Activated CD4-positive, alpha-beta T cell treated with anti-CD3 and anti-CD28 coated beads, Interleukin-2, amount 10 ng/mL, durations not matched to agents 7 days and 5 days (primary cell): ENCODE data around the gene MYZAP. TPM values are rescaled to one million over a fixed set of nuclear protein-coding genes. Genes with fewer than 3 reads are reported as not detected.

Experiments
- CTCF ChIA-PET: fragments of 350-600 bp; sonication (Branson Sonifier 250); formaldehyde crosslinking; loops from one replicate; lab custom pipeline; 2021; ENCODE audit warnings: antibody characterized with exemption; lab: Charles Lee
- POLR2A ChIA-PET: fragments of 350-600 bp; sonication (Branson Sonifier 250); formaldehyde crosslinking; loops from one replicate; lab custom pipeline; 2021; ENCODE audit warnings: antibody characterized with exemption; lab: Charles Lee
- DNase-seq: peaks from one replicate; pipeline ENCODE4 v3.0.0-alpha.2; 2020
- H3K27ac Mint-ChIP-seq: one replicate; pipeline ENCODE4 v1.8.0; 2021; ENCODE audit warnings: mild to moderate bottlenecking, moderate library complexity, mixed read lengths
- H3K27me3 Mint-ChIP-seq: one replicate; pipeline ENCODE4 v1.8.0; 2021; ENCODE audit warnings: mixed read lengths
- H3K36me3 Mint-ChIP-seq: one replicate; pipeline ENCODE4 v1.8.0; 2021; ENCODE audit warnings: low read depth, mixed read lengths
- H3K4me1 Mint-ChIP-seq: one replicate; pipeline ENCODE4 v1.8.0; 2021; ENCODE audit warnings: mixed read lengths
- H3K4me3 Mint-ChIP-seq: one replicate; pipeline ENCODE4 v1.8.0; 2021; ENCODE audit warnings: mild to moderate bottlenecking, moderate library complexity, mixed read lengths
- H3K9me3 Mint-ChIP-seq: one replicate; pipeline ENCODE4 v1.8.0; 2021; ENCODE audit warnings: mixed read lengths
- total RNA-seq, 2 experiments: library from RNA; stranded (reverse); gene quantifications; one replicate each; pipeline ENCODE4 v1.2.3, GENCODE V29; 2021

MYZAP gene
- total RNA-seq, 2 experiments from 2014 or later: not detected

GRCh38 chr15:57554063-57554811 is 37.5 kb upstream of the MYZAP start:
- Mint-ChIP-seq H3K4me1 (no peaks in the 10 kb centered on the region), H3K9me3 (no peaks in the 10 kb centered on the region), H3K4me3 (no peak overlapping the region), H3K27ac (no peak overlapping the region), H3K36me3 (no peaks in the 10 kb centered on the region), H3K27me3 (no peaks in the 10 kb centered on the region)
- no peak for DNase-seq
- ChIA-PET POLR2A (no interaction called here), CTCF (interaction anchor here (1.4 kb wide), 1 partner anchor 12 kb away, joined by 3 read pairs; no protein-coding TSS in a partner anchor)

DNA sequence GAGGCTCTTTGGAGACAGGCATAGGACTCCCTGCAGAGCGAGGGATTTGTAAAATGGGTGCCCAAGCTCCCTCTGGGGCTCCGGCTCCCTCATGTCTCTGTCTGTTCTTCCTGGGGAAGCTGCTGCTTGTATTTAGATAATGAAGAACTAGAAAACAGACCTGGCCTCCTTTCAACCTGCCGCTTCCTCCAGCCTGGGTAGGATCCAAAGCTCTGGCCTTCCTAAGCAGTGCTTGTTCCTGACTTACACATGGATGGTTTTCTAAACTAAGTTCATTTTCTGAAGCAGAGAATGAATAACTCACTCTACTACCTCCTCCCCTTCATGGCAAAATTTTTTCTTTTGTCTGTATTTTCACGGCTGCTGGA is 36.9 kb upstream of the MYZAP start:
- Mint-ChIP-seq H3K4me1 (no peaks in the 10 kb centered on the region), H3K36me3 (no peaks in the 10 kb centered on the region), H3K27ac (no peak overlapping the region), H3K4me3 (no peak overlapping the region), H3K27me3 (peaks cover 2% of the 10 kb centered on the region), H3K9me3 (no peaks in the 10 kb centered on the region)
- ChIA-PET POLR2A (no interaction called here), CTCF (interaction anchor here (1.4 kb wide), 1 partner anchor 12 kb away, joined by 3 read pairs; no protein-coding TSS in a partner anchor)
- DNase-seq: no peak

GRCh38 chr15:57555270-57555669 is 36.4 kb upstream of the MYZAP start:
- CTCF ChIA-PET: no interaction called here

GRCh38 chr15:57556040-57556439 is 35.7 kb upstream of the MYZAP start:
- H3K27me3 Mint-ChIP-seq: peaks cover 2% of the 10 kb centered on the region
- ChIA-PET CTCF (no interaction called here), POLR2A (no interaction called here)
- DNase-seq: no peak
- H3K4me3 Mint-ChIP-seq: no peak overlapping the region
- H3K4me1 Mint-ChIP-seq: peaks cover 3% of the 10 kb centered on the region
- H3K36me3 Mint-ChIP-seq: no peaks in the 10 kb centered on the region
- no peak overlapping the region for H3K27ac Mint-ChIP-seq
- H3K9me3 Mint-ChIP-seq: no peaks in the 10 kb centered on the region

More at GRCh38 chr15:57555270-57555669, 36.4 kb upstream of the MYZAP start:
- H3K27me3 Mint-ChIP-seq: peaks cover 2% of the 10 kb centered on the region
- H3K4me1 Mint-ChIP-seq: no peaks in the 10 kb centered on the region
- POLR2A ChIA-PET: no interaction called here
- no peak for DNase-seq
- no peak overlapping the region for H3K27ac Mint-ChIP-seq
- no peaks in the 10 kb centered on the region for H3K36me3 Mint-ChIP-seq
- no peak overlapping the region for H3K4me3 Mint-ChIP-seq
- no peaks in the 10 kb centered on the region for H3K9me3 Mint-ChIP-seq

GRCh38 chr15:57557267-57557666 is 34.4 kb upstream of the MYZAP start:
- H3K4me1 Mint-ChIP-seq: peaks cover 12% of the 10 kb centered on the region
- DNase-seq: no peak
- H3K9me3 Mint-ChIP-seq: no peaks in the 10 kb centered on the region
- no peaks in the 10 kb centered on the region for H3K36me3 Mint-ChIP-seq
- CTCF ChIA-PET: interaction anchor here (0.8 kb wide), 1 partner anchor 514 kb away, joined by 3 read pairs; no protein-coding TSS in a partner anchor
- POLR2A ChIA-PET: no interaction called here
- peaks cover 2% of the 10 kb centered on the region for H3K27me3 Mint-ChIP-seq
- no peak overlapping the region for H3K27ac Mint-ChIP-seq
- H3K4me3 Mint-ChIP-seq: no peak overlapping the region

DNA sequence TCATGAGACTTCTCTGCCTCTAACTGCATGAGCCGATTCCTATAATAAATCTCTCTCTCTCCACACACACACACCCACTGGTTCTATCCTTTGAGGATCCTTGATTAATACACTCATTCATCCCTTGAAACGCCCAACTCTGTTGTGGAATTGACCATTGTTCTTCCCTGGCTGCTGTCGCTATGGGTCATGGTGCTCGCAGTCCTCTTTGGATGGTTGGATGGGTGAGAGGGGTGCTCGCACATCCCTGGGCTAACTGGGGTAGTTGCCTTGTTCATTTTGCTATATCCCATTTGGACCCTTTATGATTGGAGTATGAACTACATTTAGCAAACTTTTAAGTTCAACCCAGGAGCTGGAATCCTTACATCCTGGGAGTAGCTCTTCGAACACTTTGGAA is 33.9 kb upstream of the MYZAP start:
- no peak overlapping the region for H3K27ac Mint-ChIP-seq
- no peak for DNase-seq
- H3K4me3 Mint-ChIP-seq: no peak overlapping the region
- ChIA-PET POLR2A (no interaction called here), CTCF (interaction anchor here (0.8 kb wide), 1 partner anchor 513 kb away, joined by 3 read pairs; no protein-coding TSS in a partner anchor)
- H3K27me3 Mint-ChIP-seq: peaks cover 2% of the 10 kb centered on the region
- H3K9me3 Mint-ChIP-seq: no peaks in the 10 kb centered on the region
- no peaks in the 10 kb centered on the region for H3K36me3 Mint-ChIP-seq
- H3K4me1 Mint-ChIP-seq: peaks cover 16% of the 10 kb centered on the region

GRCh38 chr15:57559875-57560274 is 31.8 kb upstream of the MYZAP start:
- Mint-ChIP-seq H3K4me1 (peaks cover 25% of the 10 kb centered on the region), H3K27ac (no peak overlapping the region), H3K4me3 (no peak overlapping the region), H3K9me3 (no peaks in the 10 kb centered on the region), H3K27me3 (peaks cover 2% of the 10 kb centered on the region), H3K36me3 (no peaks in the 10 kb centered on the region)
- CTCF ChIA-PET: interaction anchor here (0.6 to 1.8 kb wide), 4 partner anchors 10 to 32 kb away, joined by 3 to 4 read pairs (median 3); no protein-coding TSS in a partner anchor
- POLR2A ChIA-PET: no interaction called here
- peak; percentile 72 for DNase-seq

GRCh38 chr15:57561041-57561711 is 30.5 kb upstream of the MYZAP start:
- CTCF ChIA-PET: interaction anchor here (0.5 to 1.8 kb wide), 3 partner anchors 9 to 186 kb away, joined by 3 to 4 read pairs (median 4); no protein-coding TSS in a partner anchor
- no peak overlapping the region for H3K4me3 Mint-ChIP-seq
- H3K27ac Mint-ChIP-seq: no peak overlapping the region
- no peaks in the 10 kb centered on the region for H3K9me3 Mint-ChIP-seq
- POLR2A ChIA-PET: no interaction called here
- peak; percentile 75 for DNase-seq
- peaks cover 2% of the 10 kb centered on the region for H3K27me3 Mint-ChIP-seq
- peaks cover 34% of the 10 kb centered on the region for H3K4me1 Mint-ChIP-seq
- H3K36me3 Mint-ChIP-seq: no peaks in the 10 kb centered on the region

DNA sequence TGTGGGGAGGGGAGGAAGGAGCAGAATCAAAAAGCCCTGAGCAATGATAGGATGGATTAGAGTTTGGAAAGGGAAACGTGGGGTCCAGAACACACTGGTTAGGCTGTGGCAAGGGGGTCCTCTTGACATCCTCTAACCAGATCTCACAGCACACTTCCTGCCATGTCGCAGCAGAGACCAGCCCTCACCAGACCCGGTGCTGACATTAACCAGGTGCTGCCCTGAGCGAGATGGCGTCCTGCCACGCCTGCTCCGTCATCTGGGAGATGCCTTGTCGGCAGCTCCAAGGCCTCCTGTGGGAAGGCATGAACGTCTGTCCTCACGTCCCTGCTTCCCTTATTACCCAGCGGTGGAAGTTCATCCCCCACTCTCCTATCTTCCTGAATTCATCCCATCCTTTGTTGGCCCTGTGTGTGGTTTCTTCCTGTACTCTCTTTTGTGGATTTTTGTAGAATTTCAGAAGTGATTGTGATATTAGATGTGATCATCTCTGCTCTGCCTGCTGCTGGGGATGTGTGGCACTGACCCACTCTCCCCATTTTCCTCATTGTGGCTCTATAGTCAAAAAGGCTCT is 29.4 kb upstream of the MYZAP start:
- ChIA-PET CTCF (interaction anchor here (1.2 kb wide), 1 partner anchor 67 kb away, joined by 3 read pairs; no protein-coding TSS in a partner anchor), POLR2A (no interaction called here)
- H3K4me3 Mint-ChIP-seq: no peak overlapping the region
- no peak overlapping the region for H3K27ac Mint-ChIP-seq
- peaks cover 4% of the 10 kb centered on the region for H3K27me3 Mint-ChIP-seq
- no peaks in the 10 kb centered on the region for H3K36me3 Mint-ChIP-seq
- H3K4me1 Mint-ChIP-seq: peaks cover 36% of the 10 kb centered on the region
- H3K9me3 Mint-ChIP-seq: no peaks in the 10 kb centered on the region
- DNase-seq: no peak

- peaks cover 4% of the 10 kb centered on the region for H3K27me3 Mint-ChIP-seq
- peaks cover 36% of the 10 kb centered on the region for H3K4me1 Mint-ChIP-seq
- CTCF ChIA-PET: interaction anchor here (1.2 kb wide), 1 partner anchor 66 kb away, joined by 3 read pairs; no protein-coding TSS in a partner anchor
- no peak overlapping the region for H3K4me3 Mint-ChIP-seq
- H3K36me3 Mint-ChIP-seq: no peaks in the 10 kb centered on the region
- POLR2A ChIA-PET: no interaction called here
- no peak for DNase-seq
- no peak overlapping the region for H3K27ac Mint-ChIP-seq
- H3K9me3 Mint-ChIP-seq: no peaks in the 10 kb centered on the region
Observed at GRCh38 chr15:57563416-57563815, 28.3 kb upstream of the MYZAP start.

- no peaks in the 10 kb centered on the region for H3K36me3 Mint-ChIP-seq
- H3K27ac Mint-ChIP-seq: peak overlapping the region; percentile 62
- peak; percentile 34 for DNase-seq
- peaks cover 6% of the 10 kb centered on the region for H3K27me3 Mint-ChIP-seq
- ChIA-PET CTCF (interaction anchor here (0.9 to 1.2 kb wide), 2 partner anchors 14 to 80 kb away, joined by 3 read pairs; no protein-coding TSS in a partner anchor), POLR2A (no interaction called here)
- no peaks in the 10 kb centered on the region for H3K9me3 Mint-ChIP-seq
- no peak overlapping the region for H3K4me3 Mint-ChIP-seq
- H3K4me1 Mint-ChIP-seq: peaks cover 36% of the 10 kb centered on the region
Observed at GRCh38 chr15:57565311-57565710, 26.4 kb upstream of the MYZAP start.

DNA sequence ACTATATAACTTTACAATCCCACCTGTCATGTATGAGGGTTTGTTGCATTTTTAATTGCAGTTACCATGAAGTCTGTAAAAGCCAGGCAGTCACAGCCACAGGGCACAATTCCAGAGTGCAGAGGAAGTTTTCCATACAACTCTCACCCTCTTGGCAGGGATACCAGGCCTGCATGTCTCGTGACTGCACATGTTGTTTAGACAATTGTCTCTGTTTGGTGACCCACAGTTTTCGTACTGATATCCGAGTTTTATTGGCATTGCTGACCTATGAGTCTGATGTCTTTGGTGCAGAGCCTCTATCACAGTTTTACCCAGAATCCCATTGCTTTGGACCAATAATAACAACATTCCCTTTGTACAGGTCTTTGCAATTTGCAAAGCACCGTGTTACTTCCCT is 24.9 kb upstream of the MYZAP start:
- peaks cover 28% of the 10 kb centered on the region for H3K4me1 Mint-ChIP-seq
- no peak for DNase-seq
- no peak overlapping the region for H3K4me3 Mint-ChIP-seq
- ChIA-PET POLR2A (no interaction called here), CTCF (interaction anchor here (1.2 kb wide), 1 partner anchor 13 kb away, joined by 3 read pairs; no protein-coding TSS in a partner anchor)
- peaks cover 8% of the 10 kb centered on the region for H3K27me3 Mint-ChIP-seq
- no peak overlapping the region for H3K27ac Mint-ChIP-seq
- no peaks in the 10 kb centered on the region for H3K36me3 Mint-ChIP-seq
- no peaks in the 10 kb centered on the region for H3K9me3 Mint-ChIP-seq
